Loucy (cell line): ENCODE measurements around the gene HELQ.

Experiments used
- H2AFZ ChIP-seq: fragments of 200-600 bp; sonication (generic); 2 replicates; pipeline ENCODE4 v1.6.0; 2016; ENCODE audit warnings: antibody characterized with exemption, mild to moderate bottlenecking, low read length, moderate library complexity
- H3F3A ChIP-seq: fragments of 200-600 bp; 2 replicates; pipeline ENCODE4 v1.6.0; 2016; ENCODE audit warnings: antibody characterized with exemption, low read depth, mild to moderate bottlenecking
- H3K27me3 ChIP-seq: fragments of 200-600 bp; sonication (generic); 2 replicates; pipeline ENCODE4 v1.6.1; 2014; ENCODE audit warnings: low read length, mild to moderate bottlenecking; ENCODE audit not compliant: insufficient read depth, poor library complexity, severe bottlenecking
- H3K36me3 ChIP-seq: fragments of 200-600 bp; sonication (generic); 2 replicates; pipeline ENCODE4 v1.6.1; 2016; ENCODE audit warnings: low read length; ENCODE audit not compliant: insufficient read depth
- H3K4me1 ChIP-seq: fragments of 200-600 bp; sonication (generic); 2 replicates; pipeline ENCODE4 v1.5.1; 2014; ENCODE audit warnings: low read length, mild to moderate bottlenecking; ENCODE audit not compliant: insufficient read depth, poor library complexity, severe bottlenecking
- H3K4me2 ChIP-seq: fragments of 200-600 bp; sonication (generic); 2 replicates; pipeline ENCODE4 v1.6.0; 2014; ENCODE audit warnings: antibody characterized with exemption, low read length, low read depth, mild to moderate bottlenecking; ENCODE audit not compliant: poor library complexity, severe bottlenecking
- H3K4me3 ChIP-seq: fragments of 200-600 bp; sonication (generic); 2 replicates; pipeline ENCODE4 v1.5.1; 2014; ENCODE audit warnings: low read length, mild to moderate bottlenecking, mixed read lengths; ENCODE audit not compliant: poor library complexity, severe bottlenecking
- H3K79me2 ChIP-seq: fragments of 200-600 bp; sonication (generic); 2 replicates; pipeline ENCODE4 v1.6.1; 2014; ENCODE audit warnings: low read length; ENCODE audit not compliant: insufficient read depth
- H3K9ac ChIP-seq: fragments of 200-600 bp; sonication (generic); 2 replicates; pipeline ENCODE4 v1.6.0; 2014; ENCODE audit warnings: mild to moderate bottlenecking, low read depth, low read length, moderate library complexity; ENCODE audit not compliant: poor library complexity, severe bottlenecking
- H3K9me2 ChIP-seq: fragments of 200-600 bp; sonication (generic); replicated peaks from 2 replicates; pipeline ENCODE4 v1.6.1; 2016; ENCODE audit warnings: low read depth, low read length, mixed read lengths
- H3K9me3 ChIP-seq: fragments of 200-600 bp; sonication (generic); 2 replicates; pipeline ENCODE4 v1.6.1; 2014; ENCODE audit warnings: mild to moderate bottlenecking, antibody characterized with exemption, low read length, low read depth; ENCODE audit not compliant: insufficient read depth
- H4K20me1 ChIP-seq: fragments of 200-600 bp; sonication (generic); 2 replicates; pipeline ENCODE4 v1.6.0; 2014; ENCODE audit warnings: antibody characterized with exemption, low read length, mild to moderate bottlenecking; ENCODE audit not compliant: insufficient read depth, poor library complexity, severe bottlenecking
- EZH2phosphoT487 ChIP-seq: fragments of 200-600 bp; IDR thresholded peaks from 2 replicates; pipeline ENCODE4 v1.6.1; 2018; ENCODE audit warnings: antibody characterized with exemption, mild to moderate bottlenecking, moderate library complexity, borderline replicate concordance
- TF ChIP-seq, protein P1 (sequence below): fragments of 200-600 bp; sonication (generic); conservative IDR thresholded peaks from 2 replicates; pipeline ENCODE4 v1.5.1; 2014; ENCODE audit warnings: mild to moderate bottlenecking, antibody characterized with exemption, low read length

Gene HELQ

DNA sequence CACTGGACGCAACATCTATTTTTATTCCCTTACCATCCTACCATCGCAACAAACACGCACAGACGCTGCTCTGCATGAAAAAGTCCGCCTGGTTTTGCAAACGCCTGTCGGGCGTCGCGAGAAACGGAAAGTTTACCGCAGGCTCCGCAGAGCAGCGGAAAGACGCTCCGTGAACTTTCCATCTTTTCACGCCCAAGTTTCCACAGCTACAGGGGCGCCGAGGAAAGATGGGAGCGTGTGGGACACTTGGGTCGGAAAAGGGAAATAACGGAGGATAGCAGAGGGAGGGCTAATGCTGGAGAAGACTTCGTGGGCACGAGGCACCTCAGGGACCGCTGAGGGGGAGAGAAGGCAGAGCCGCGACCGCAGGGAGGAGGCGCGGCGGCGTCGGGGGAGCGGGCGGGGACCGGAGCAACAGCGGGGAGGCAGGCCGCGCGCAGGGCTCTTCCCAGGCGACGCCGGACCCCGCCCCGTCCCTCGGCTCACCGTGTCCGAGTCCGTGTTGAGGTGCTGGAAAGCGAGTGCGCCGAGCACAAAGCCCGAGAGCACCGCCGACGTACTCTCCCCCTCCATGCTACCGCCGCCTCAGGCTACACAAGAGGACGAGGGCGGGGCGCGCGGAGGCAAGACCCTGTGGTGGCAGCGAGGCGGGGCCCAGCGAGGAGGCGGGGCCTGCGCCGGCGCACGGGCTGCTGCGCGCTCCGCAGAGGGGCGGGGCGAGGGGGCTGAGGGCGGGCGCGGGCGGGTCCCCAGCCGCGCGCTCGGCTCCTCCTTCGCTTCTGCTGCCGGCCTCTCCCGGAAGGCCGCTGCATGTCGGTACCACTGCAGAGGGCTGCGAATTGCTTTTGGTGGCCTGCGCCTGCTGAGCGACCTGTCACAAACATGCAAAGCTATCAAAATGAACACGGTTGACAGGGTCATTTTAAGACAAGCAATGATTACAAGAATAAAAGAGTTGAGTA is 29.2 kb upstream of the HELQ start, which contains the start of gene ABRAXAS1:
Gene ABRAXAS1 (minus strand): TSS at position 601 of the 962 bp plus-strand sequence. CDS start 28 bp downstream, at position 573.
- Histone ChIP-seq H3K9me2 (no peaks in the 10 kb centered on the region), H3K4me1 (peaks cover 26% of the 10 kb centered on the region), H3K79me2 (peaks cover 19% of the 10 kb centered on the region), H3K9ac (peak within 1 kb of the TSS; percentile 81), H3K4me2 (peak within 1 kb of the TSS; percentile 89), H3K36me3 (no peaks in the 10 kb centered on the region), H3K27me3 (no peaks in the 10 kb centered on the region), H3K4me3 (peak within 1 kb of the TSS; percentile 92), H4K20me1 (no peaks in the 10 kb centered on the region), H2AFZ (peak within 1 kb of the TSS; percentile 95), H3F3A (no peaks in the 10 kb centered on the region), H3K9me3 (no peaks in the 10 kb centered on the region)
- TF ChIP-seq, protein P1, sequence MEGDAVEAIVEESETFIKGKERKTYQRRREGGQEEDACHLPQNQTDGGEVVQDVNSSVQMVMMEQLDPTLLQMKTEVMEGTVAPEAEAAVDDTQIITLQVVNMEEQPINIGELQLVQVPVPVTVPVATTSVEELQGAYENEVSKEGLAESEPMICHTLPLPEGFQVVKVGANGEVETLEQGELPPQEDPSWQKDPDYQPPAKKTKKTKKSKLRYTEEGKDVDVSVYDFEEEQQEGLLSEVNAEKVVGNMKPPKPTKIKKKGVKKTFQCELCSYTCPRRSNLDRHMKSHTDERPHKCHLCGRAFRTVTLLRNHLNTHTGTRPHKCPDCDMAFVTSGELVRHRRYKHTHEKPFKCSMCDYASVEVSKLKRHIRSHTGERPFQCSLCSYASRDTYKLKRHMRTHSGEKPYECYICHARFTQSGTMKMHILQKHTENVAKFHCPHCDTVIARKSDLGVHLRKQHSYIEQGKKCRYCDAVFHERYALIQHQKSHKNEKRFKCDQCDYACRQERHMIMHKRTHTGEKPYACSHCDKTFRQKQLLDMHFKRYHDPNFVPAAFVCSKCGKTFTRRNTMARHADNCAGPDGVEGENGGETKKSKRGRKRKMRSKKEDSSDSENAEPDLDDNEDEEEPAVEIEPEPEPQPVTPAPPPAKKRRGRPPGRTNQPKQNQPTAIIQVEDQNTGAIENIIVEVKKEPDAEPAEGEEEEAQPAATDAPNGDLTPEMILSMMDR: no peak
- TF ChIP-seq EZH2phosphoT487: no peak

GRCh38 chr4:83473966-83474365 is 18.3 kb upstream of the HELQ start:
- Histone ChIP-seq H3K4me1 (no peaks in the 10 kb centered on the region), H3K9me2 (no peaks in the 10 kb centered on the region), H3K79me2 (no peaks in the 10 kb centered on the region), H4K20me1 (no peaks in the 10 kb centered on the region), H3K4me3 (no peak overlapping the region), H3F3A (no peaks in the 10 kb centered on the region), H2AFZ (no peak overlapping the region), H3K9me3 (no peaks in the 10 kb centered on the region), H3K9ac (no peak overlapping the region), H3K4me2 (no peak overlapping the region), H3K27me3 (no peaks in the 10 kb centered on the region), H3K36me3 (peaks cover 16% of the 10 kb centered on the region; the same call in 1 of the 2 replicates)
- TF ChIP-seq, protein P1: no peak
- TF ChIP-seq EZH2phosphoT487: no peak

DNA sequence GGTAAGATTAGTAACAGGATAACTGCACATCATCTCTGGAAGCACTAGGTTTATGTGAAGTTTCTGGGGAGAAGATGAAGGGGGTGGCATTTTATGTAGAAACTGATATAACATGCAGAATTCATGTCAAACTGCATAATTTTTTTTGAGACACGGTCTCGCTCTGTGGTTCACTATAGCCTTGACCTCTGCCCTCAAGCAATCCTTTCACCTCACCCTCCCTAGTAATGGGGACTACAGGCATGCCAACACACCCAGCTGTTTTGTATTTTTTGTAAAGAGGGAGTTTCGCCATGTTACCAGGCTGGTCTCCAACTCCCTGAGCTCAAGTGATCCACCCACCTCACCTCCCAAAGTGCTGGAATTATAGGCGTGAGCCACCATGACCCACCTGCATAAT is 17.8 kb upstream of the HELQ start:
- H3K4me1 ChIP-seq: no peaks in the 10 kb centered on the region
- H3K36me3 ChIP-seq: peaks cover 22% of the 10 kb centered on the region; the same call in 1 of the 2 replicates
- TF ChIP-seq, protein P1: no peak
- TF ChIP-seq EZH2phosphoT487: no peak
- H3K9me3 ChIP-seq: no peaks in the 10 kb centered on the region
- H3K4me2 ChIP-seq: no peak overlapping the region
- no peak overlapping the region for H3K4me3 ChIP-seq
- H4K20me1 ChIP-seq: no peaks in the 10 kb centered on the region
- H2AFZ ChIP-seq: no peak overlapping the region
- H3K27me3 ChIP-seq: no peaks in the 10 kb centered on the region
- H3K9ac ChIP-seq: no peak overlapping the region
- no peaks in the 10 kb centered on the region for H3K9me2 ChIP-seq
- H3F3A ChIP-seq: no peaks in the 10 kb centered on the region
- H3K79me2 ChIP-seq: no peaks in the 10 kb centered on the region
